ENCODE data around the gene EFCAB14.

GRCh38 chr1:46718727-46719622, at the start of gene EFCAB14:
- no peak for TF ChIP-seq EZH2 (IDR thresholded peaks at IDR 0.05; ENCODE audit: borderline replicate concordance, low read depth, low read length, severe bottlenecking)
- no peak for TF ChIP-seq CTCF (IDR thresholded peaks at IDR 0.05; ENCODE audit: borderline replicate concordance, extremely low read depth, low read length, poor library complexity, severe bottlenecking)
